HCT116 (cell line): ENCODE data around the gene RAD23A. TPM values are rescaled to one million over a fixed set of nuclear protein-coding genes. Genes with fewer than 3 reads are reported as not detected.

Source experiments
- ATAC-seq: fragments of 200-7000 bp; cut with Tn5 transposase; 2 replicates; pipeline ENCODE4 v1.9.1; 2020; ENCODE audit warnings: mild to moderate bottlenecking, moderate library complexity
- BruUV-seq: library from RNA; stranded (reverse); fragments of 400-500 nt; replicated peaks from 2 replicates; lab custom pipeline; 2021; lab: Mats Ljungman, UMichigan
- CTCF ChIA-PET: fragments of 300-600 bp; sonication (Branson Sonifier 250); formaldehyde crosslinking; loops from one replicate; lab custom pipeline; 2021; ENCODE audit warnings: antibody characterized with exemption; lab: Charles Lee
- POLR2A ChIA-PET: fragments of 300-600, 350-600 bp; sonication (Branson Sonifier 250); formaldehyde crosslinking; loops from one replicate; lab custom pipeline; 2021; ENCODE audit warnings: antibody characterized with exemption; lab: Charles Lee
- RAD21 ChIA-PET, 2 experiments: fragments of 300-600 bp; sonication (Branson Sonifier 250); formaldehyde crosslinking; loops; one replicate each; lab custom pipeline; 2023; ENCODE audit warnings: low total read pairs in 2 of 2; ENCODE audit not compliant: uncharacterized antibody in 2 of 2, unreplicated experiment in 2 of 2, low non-redundant PET in 1 of 2; lab: Charles Lee
- DNase-seq: peaks from one replicate; pipeline ENCODE4 v3.0.0-alpha.2; 2010; ENCODE audit warnings: low read depth, low spot score
- H2AFZ ChIP-seq: fragments of 200-600 bp; shearing (Covaris generic), sonication (generic); 2 replicates; pipeline ENCODE4 v1.6.1; 2017; ENCODE audit warnings: low read depth, mixed run types, mixed read lengths, antibody characterized with exemption, low read length; ENCODE audit not compliant: poor library complexity, severe bottlenecking
- H3K27ac ChIP-seq: 2 replicates; pipeline ENCODE4 v1.5.1; 2012; ENCODE audit warnings: low read depth, low read length
- H3K27me3 ChIP-seq: fragments of 200-600 bp; sonication (generic); 2 replicates; pipeline ENCODE4 v1.6.1; 2016; ENCODE audit warnings: mixed run types, low read length, mixed read lengths; ENCODE audit not compliant: insufficient read depth
- H3K36me3 ChIP-seq, 2 experiments: fragments of 200-500 bp in 1 of 2; fragments of 200-600 bp in 1 of 2; sonication (Bioruptor generic) in 1 of 2; sonication (generic) in 1 of 2; 2 replicates each; pipeline versions ENCODE4 v1.5.1 to v1.6.1; 2014 to 2016; ENCODE audit warnings: low read length in 2 of 2, inconsistent platforms in 1 of 2, mixed read lengths in 1 of 2, mixed run types in 1 of 2; ENCODE audit not compliant: insufficient read depth in 2 of 2, control insufficient read depth in 1 of 2
- H3K4me1 ChIP-seq, 2 experiments: fragments of 200-600 bp in 1 of 2; sonication (generic) in 1 of 2; 2 replicates each; pipeline versions ENCODE4 v1.5.1 to v1.6.1; 2012 to 2017; ENCODE audit warnings: low read length in 2 of 2, inconsistent platforms in 1 of 2, mild to moderate bottlenecking in 1 of 2, mixed read lengths in 1 of 2, mixed run types in 1 of 2, moderate library complexity in 1 of 2; ENCODE audit not compliant: insufficient read depth in 2 of 2, control insufficient read depth in 1 of 2
- H3K4me2 ChIP-seq: fragments of 200-600 bp; sonication (generic); 2 replicates; pipeline ENCODE4 v1.6.1; 2017; ENCODE audit warnings: mixed run types, low read length, mixed read lengths
- H3K4me3 ChIP-seq, 2 experiments: fragments of 200-600 bp in 1 of 2; sonication (generic) in 1 of 2; replicated peaks in 1 of 2; 2 replicates each; pipeline ENCODE4 v1.5.1; 2011 to 2016; ENCODE audit warnings: low read length in 2 of 2, control low read depth in 1 of 2, low read depth in 1 of 2, mild to moderate bottlenecking in 1 of 2, mixed read lengths in 1 of 2, mixed run types in 1 of 2
- H3K79me2 ChIP-seq: fragments of 200-600 bp; sonication (generic); 2 replicates; pipeline ENCODE4 v1.6.1; 2017; ENCODE audit warnings: mild to moderate bottlenecking, mixed run types, low read length, moderate library complexity, mixed read lengths; ENCODE audit not compliant: insufficient read depth
- H3K9ac ChIP-seq: fragments of 200-600 bp; sonication (generic); 2 replicates; pipeline ENCODE4 v1.6.1; 2016; ENCODE audit warnings: low read length, mixed read lengths
- H3K9me2 ChIP-seq: fragments of 200-600 bp; sonication (generic), shearing (Covaris generic); 2 replicates; pipeline ENCODE4 v1.6.1; 2017; ENCODE audit warnings: mixed run types, mild to moderate bottlenecking, moderate library complexity; ENCODE audit not compliant: insufficient read depth
- H3K9me3 ChIP-seq, 2 experiments: fragments of 200-500 bp in 1 of 2; fragments of 200-600 bp in 1 of 2; sonication (Bioruptor generic) in 1 of 2; sonication (generic) in 1 of 2; 2 replicates each; pipeline ENCODE4 v1.6.1; 2014 to 2017; ENCODE audit warnings: low read length in 2 of 2, mixed read lengths in 2 of 2, inconsistent platforms in 1 of 2, low read depth in 1 of 2, mild to moderate bottlenecking in 1 of 2, mixed run types in 1 of 2, moderate library complexity in 1 of 2; ENCODE audit not compliant: control insufficient read depth in 1 of 2, insufficient read depth in 1 of 2
- H4K20me1 ChIP-seq: fragments of 200-600 bp; sonication (generic), shearing (Covaris generic); 2 replicates; pipeline ENCODE4 v1.6.1; 2017; ENCODE audit warnings: mixed run types, mild to moderate bottlenecking, moderate library complexity; ENCODE audit not compliant: insufficient read depth
- CBX3 ChIP-seq: IDR thresholded peaks from 2 replicates; pipeline ENCODE4 v1.6.1; 2012; ENCODE audit warnings: low read depth
- CTCF ChIP-seq, 3 experiments: fragments of 200-600 bp in 1 of 3; sonication (generic) in 1 of 3; IDR thresholded peaks in 2 of 3; conservative IDR thresholded peaks in 1 of 3; 2 replicates each; pipeline ENCODE4 v1.5.1; 2012 to 2017; ENCODE audit warnings: low read depth in 2 of 3, low read length in 2 of 3, antibody characterized with exemption in 1 of 3, borderline replicate concordance in 1 of 3, control low read depth in 1 of 3, mild to moderate bottlenecking in 1 of 3, mixed read lengths in 1 of 3, mixed run types in 1 of 3, moderate library complexity in 1 of 3; ENCODE audit not compliant: insufficient read depth in 1 of 3
- EGR1 ChIP-seq: IDR thresholded peaks from 2 replicates; pipeline ENCODE4 v1.6.1; 2012; ENCODE audit warnings: low read depth
- ELF1 ChIP-seq: IDR thresholded peaks from 2 replicates; pipeline ENCODE4 v1.6.1; 2012; ENCODE audit warnings: low read depth, borderline replicate concordance
- MAX ChIP-seq: IDR thresholded peaks from 2 replicates; pipeline ENCODE4 v1.6.1; 2012
- POLR2AphosphoS5 ChIP-seq: IDR thresholded peaks from 2 replicates; pipeline ENCODE4 v1.6.1; 2011; ENCODE audit warnings: mild to moderate bottlenecking, low read depth, low read length, moderate library complexity
- SP1 ChIP-seq: IDR thresholded peaks from 2 replicates; pipeline ENCODE4 v1.6.1; 2012; ENCODE audit warnings: low read depth
- YY1 ChIP-seq: IDR thresholded peaks from 2 replicates; pipeline ENCODE4 v1.6.1; 2011; ENCODE audit warnings: low read length, low read depth, moderate library complexity, mild to moderate bottlenecking; ENCODE audit not compliant: insufficient replicate concordance; ENCODE audit errors: extremely low read depth
- intact Hi-C: fragments of 100-400 bp; cut with micrococcal nuclease; formaldehyde crosslinking; loops from 2 replicates; pipeline ENCODE4 v1.10.0; 2022
- total RNA-seq: library from RNA; stranded (reverse); gene quantifications from one replicate; pipeline ENCODE4 v1.2.1, GENCODE V29; 2021; ENCODE audit not compliant: unreplicated experiment

Gene RAD23A
- total RNA-seq, 1 experiment from 2014 or later, result 163 TPM

- TF ChIP-seq YY1 (no peak), CTCF (IDR thresholded peaks at IDR 0.05 in 2 of 3, conservative IDR thresholded peaks at IDR 0.05 in 1 of 3; ENCODE audit: borderline replicate concordance in 1 of 3, insufficient read depth in 1 of 3, low read depth in 2 of 3, low read length in 2 of 3) (no peak; a peak in 1 of 6 replicates), MAX (no peak; the same call in none of the 2 replicates), SP1 (no peak), POLR2AphosphoS5 (no peak), ELF1 (no peak), EGR1 (no peak), CBX3 (no peak)
- Histone ChIP-seq H3K4me2 (peak overlapping the region; percentile 96), H3K4me3 (peak overlapping the region; percentile 65 to 81), H3K9ac (peak overlapping the region; percentile 78), H3K36me3 (peaks cover 0 to 5% of the 10 kb centered on the region in 2 experiments; a peak in 1 of 4 replicates), H3K27me3 (no peaks in the 10 kb centered on the region), H3K4me1 (peaks cover 5 to 17% of the 10 kb centered on the region in 2 experiments; a peak in 3 of 4 replicates), H3K79me2 (peaks cover 17% of the 10 kb centered on the region; the same call in 1 of the 2 replicates), H4K20me1 (no peaks in the 10 kb centered on the region), H3K9me2 (no peaks in the 10 kb centered on the region), H3K27ac (peak overlapping the region; percentile 71; the same call in 1 of the 2 replicates), H2AFZ (no peak overlapping the region), H3K9me3 (no peaks in the 10 kb centered on the region)
- BruUV-seq, result no TSS peak
- ATAC-seq (peak; percentile 73), DNase-seq (no peak)
- ChIA-PET RAD21 (no interaction called here), POLR2A (no interaction called here), CTCF (no interaction called here)
- intact Hi-C loops, result no loop called here
These were observed 50.9 kb downstream of the RAD23A start for GRCh38 chr19:12996406-12997094.
